Endothelial cell of umbilical vein (primary cell): ENCODE results near the gene ZNF804A. TPM values are rescaled to one million over a fixed set of nuclear protein-coding genes. Genes with fewer than 3 reads are reported as not detected.

Source experiments
- BruUV-seq: library from RNA; stranded (reverse); fragments of 400-500 nt; replicated peaks from 2 replicates; lab custom pipeline; 2021; lab: Mats Ljungman, UMichigan
- CTCF ChIA-PET: fragments of 300-600, 350-600 bp; sonication (Branson Sonifier 250); formaldehyde crosslinking; loops from one replicate; lab custom pipeline; 2021; ENCODE audit warnings: antibody characterized with exemption, inconsistent platforms; lab: Charles Lee
- POLR2A ChIA-PET: fragments of 300-600, 350-600 bp; sonication (Branson Sonifier 250); formaldehyde crosslinking; loops from one replicate; lab custom pipeline; 2021; ENCODE audit warnings: antibody characterized with exemption, inconsistent platforms; lab: Charles Lee
- DNase-seq: peaks from one replicate; pipeline ENCODE4 v3.0.0-alpha.2; 2011; ENCODE audit warnings: low read depth, low spot score
- FAIRE-seq: peaks from 2 replicates; lab custom pipeline; 2011; peaks lifted over from hg19 to GRCh38; lab: Jason Lieb, UNC
- H2AFZ ChIP-seq: 2 replicates; pipeline ENCODE4 v1.6.0; 2012; ENCODE audit warnings: low read depth, low read length, control low read depth, inconsistent platforms
- H3K27ac ChIP-seq: 2 replicates; pipeline ENCODE4 v1.5.1; 2011; ENCODE audit warnings: low read depth, mild to moderate bottlenecking, control low read depth, low read length, moderate library complexity; ENCODE audit not compliant: insufficient read depth
- H3K27me3 ChIP-seq, 2 experiments: 2 replicates each; pipeline versions ENCODE4 v1.6.0 to v1.6.1; 2011; ENCODE audit warnings: low read length in 2 of 2, mixed read lengths in 1 of 2; ENCODE audit not compliant: control insufficient read depth in 2 of 2, insufficient read depth in 2 of 2
- H3K36me3 ChIP-seq, 2 experiments: 2 replicates in 1 of 2; 3 replicates in 1 of 2; pipeline ENCODE4 v1.5.1; 2011; ENCODE audit warnings: low read length in 2 of 2, mild to moderate bottlenecking in 1 of 2, moderate library complexity in 1 of 2; ENCODE audit not compliant: control insufficient read depth in 2 of 2, insufficient read depth in 2 of 2; ENCODE audit errors: extremely low read depth in 1 of 2
- H3K4me1 ChIP-seq: 3 replicates; pipeline ENCODE4 v1.5.1; 2011; ENCODE audit warnings: mild to moderate bottlenecking, low read length; ENCODE audit not compliant: control insufficient read depth, insufficient read depth; ENCODE audit errors: extremely low read depth
- H3K4me2 ChIP-seq: 2 replicates; pipeline ENCODE4 v1.6.1; 2011; ENCODE audit warnings: low read length, control low read depth, mixed read lengths; ENCODE audit not compliant: insufficient read depth
- H3K4me3 ChIP-seq, 3 experiments: fragments of 200-600 bp in 1 of 3; sonication (generic), shearing (Covaris generic) in 1 of 3; replicated peaks in 1 of 3; 2 replicates each; pipeline ENCODE4 v1.5.1; 2011 to 2016; ENCODE audit warnings: control low read depth in 3 of 3, low read length in 3 of 3, mild to moderate bottlenecking in 2 of 3, inconsistent platforms in 1 of 3, low read depth in 1 of 3, moderate library complexity in 1 of 3; ENCODE audit not compliant: insufficient read depth in 1 of 3
- H3K79me2 ChIP-seq: 2 replicates; pipeline ENCODE4 v1.6.0; 2012; ENCODE audit warnings: low read length, inconsistent platforms; ENCODE audit not compliant: control insufficient read depth, insufficient read depth
- H3K9ac ChIP-seq: replicated peaks from 2 replicates; pipeline ENCODE3; 2011; ENCODE audit warnings: low read length, control low read depth; ENCODE audit not compliant: insufficient read depth; ENCODE audit errors: extremely low read depth
- H3K9me1 ChIP-seq: replicated peaks from 3 replicates; pipeline ENCODE4 v1.6.0; 2011; ENCODE audit warnings: mild to moderate bottlenecking, low read length; ENCODE audit not compliant: control insufficient read depth, insufficient read depth; ENCODE audit errors: extremely low read depth
- H3K9me3 ChIP-seq: replicated peaks from 2 replicates; pipeline ENCODE4 v1.5.1; 2012; ENCODE audit warnings: low read length, inconsistent platforms; ENCODE audit not compliant: control insufficient read depth, insufficient read depth
- H4K20me1 ChIP-seq: replicated peaks from 2 replicates; pipeline ENCODE3; 2011; ENCODE audit warnings: mild to moderate bottlenecking, low read length; ENCODE audit not compliant: control insufficient read depth, insufficient read depth; ENCODE audit errors: extremely low read depth
- EZH2 ChIP-seq: IDR thresholded peaks from 2 replicates; pipeline ENCODE4 v1.6.1; 2012; ENCODE audit warnings: borderline replicate concordance, low read depth, mild to moderate bottlenecking, moderate library complexity, low read length, inconsistent platforms; ENCODE audit not compliant: severe bottlenecking
- FOS ChIP-seq: IDR thresholded peaks from 2 replicates; pipeline ENCODE4 v1.6.1; 2011; ENCODE audit warnings: mild to moderate bottlenecking, low read length, moderate library complexity, borderline replicate concordance; ENCODE audit not compliant: insufficient read depth
- GATA2 ChIP-seq: IDR thresholded peaks from 2 replicates; pipeline ENCODE4 v1.7.0; 2011; ENCODE audit warnings: low read depth, mild to moderate bottlenecking, moderate library complexity, mixed read lengths, low read length; ENCODE audit not compliant: insufficient read length, insufficient read depth
- JUN ChIP-seq: IDR thresholded peaks from 2 replicates; pipeline ENCODE4 v1.6.1; 2011; ENCODE audit warnings: borderline replicate concordance, low read depth; ENCODE audit not compliant: insufficient read length, insufficient read depth
- MYC ChIP-seq: IDR thresholded peaks from one replicate; pipeline ENCODE4 v1.6.1; 2011; ENCODE audit warnings: mild to moderate bottlenecking, low read depth, low read length
- POLR2A ChIP-seq: IDR thresholded peaks from 2 replicates; pipeline ENCODE4 v1.6.1; 2012; ENCODE audit warnings: low read depth, mild to moderate bottlenecking, control low read depth, low read length
- POLR2AphosphoS5 ChIP-seq: IDR thresholded peaks from 2 replicates; pipeline ENCODE4 v1.6.1; 2012; ENCODE audit warnings: low read depth, mild to moderate bottlenecking, control low read depth, low read length, moderate library complexity; ENCODE audit not compliant: insufficient read depth
- dilution Hi-C: fragments of 300-500 bp; cut with MboI; formaldehyde crosslinking; loops from one replicate; pipeline ENCODE4 v1.15.0; 2019; ENCODE audit warnings: low sequenced_read_pairs; ENCODE audit not compliant: extremely low pct_ligation_motif_present
- intact Hi-C: fragments of 100-400 bp; cut with micrococcal nuclease; formaldehyde crosslinking; loops from one replicate; pipeline ENCODE4 v1.10.0; 2022
- polyA plus RNA-seq, 4 experiments: library from polyadenylated mRNA; depleted of rRNA in 3 of 4; stranded (reverse) in 3 of 4; unstranded in 1 of 4; fragments of >200 nt; gene quantifications; 2 replicates each; pipeline versions ENCODE4 v1.2.1 to v1.2.3, GENCODE V29; 2011 to 2012; ENCODE audit warnings: missing spikeins in 1 of 4
- total RNA-seq: library from RNA; stranded (reverse); gene quantifications from 2 replicates; pipeline ENCODE4 v1.2.3, GENCODE V29; 2021
- TF ChIP-seq, protein P1 (sequence below), 2 donors: IDR thresholded peaks; 1 replicate in 1 of 2; 2 replicates in 1 of 2; pipeline ENCODE4 v1.5.1; 2011; ENCODE audit warnings: low read length in 2 of 2, mild to moderate bottlenecking in 2 of 2, moderate library complexity in 2 of 2, control low read depth in 1 of 2, inconsistent platforms in 1 of 2, low read depth in 1 of 2; ENCODE audit not compliant: insufficient read depth in 1 of 2; ENCODE audit errors: extremely low read depth in 1 of 2

The ZNF804A gene
- total and polyA plus RNA-seq, 2 donors (not counting 3 experiments of a cell fraction or from before 2014, with no cell fraction given): 0.22 TPM; not detected in 1

DNA sequence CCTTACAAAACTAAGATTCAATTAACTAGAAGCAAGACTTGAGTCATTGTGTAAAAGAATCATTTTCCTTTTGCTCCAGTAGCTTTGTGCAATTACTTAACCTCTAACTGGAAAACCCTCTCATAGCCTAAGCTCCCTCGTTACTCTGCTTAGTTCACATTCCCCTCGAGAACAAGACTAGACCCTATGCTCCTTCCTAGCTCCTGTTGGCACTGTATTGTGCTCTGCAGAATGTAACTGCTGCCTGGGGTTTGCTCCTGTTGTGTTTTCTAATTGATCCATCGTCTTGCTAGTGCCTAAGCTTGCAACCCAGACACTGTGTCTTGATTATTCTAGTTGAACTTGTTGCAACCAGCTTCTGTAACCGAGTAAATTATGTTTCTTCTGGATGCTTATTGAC, 347.0 kb downstream of the ZNF804A start:
- no peaks in the 10 kb centered on the region for H3K9me1 ChIP-seq
- H3K27ac ChIP-seq: no peak overlapping the region
- H3K9ac ChIP-seq: no peak overlapping the region
- ChIA-PET CTCF (no interaction called here), POLR2A (no interaction called here)
- H3K36me3 ChIP-seq: no peaks in the 10 kb centered on the region
- H3K4me3 ChIP-seq: no peak overlapping the region
- no peak overlapping the region for H3K4me2 ChIP-seq
- intact Hi-C loops (no loop called here), dilution Hi-C loops (no loop called here)
- H2AFZ ChIP-seq: no peak overlapping the region
- no TSS peak for BruUV-seq
- no peak for FAIRE-seq
- no peaks in the 10 kb centered on the region for H4K20me1 ChIP-seq
- no peak for TF ChIP-seq JUN
- TF ChIP-seq POLR2A: no peak
- no peak for TF ChIP-seq GATA2
- TF ChIP-seq POLR2AphosphoS5: no peak
- TF ChIP-seq, protein P1, sequence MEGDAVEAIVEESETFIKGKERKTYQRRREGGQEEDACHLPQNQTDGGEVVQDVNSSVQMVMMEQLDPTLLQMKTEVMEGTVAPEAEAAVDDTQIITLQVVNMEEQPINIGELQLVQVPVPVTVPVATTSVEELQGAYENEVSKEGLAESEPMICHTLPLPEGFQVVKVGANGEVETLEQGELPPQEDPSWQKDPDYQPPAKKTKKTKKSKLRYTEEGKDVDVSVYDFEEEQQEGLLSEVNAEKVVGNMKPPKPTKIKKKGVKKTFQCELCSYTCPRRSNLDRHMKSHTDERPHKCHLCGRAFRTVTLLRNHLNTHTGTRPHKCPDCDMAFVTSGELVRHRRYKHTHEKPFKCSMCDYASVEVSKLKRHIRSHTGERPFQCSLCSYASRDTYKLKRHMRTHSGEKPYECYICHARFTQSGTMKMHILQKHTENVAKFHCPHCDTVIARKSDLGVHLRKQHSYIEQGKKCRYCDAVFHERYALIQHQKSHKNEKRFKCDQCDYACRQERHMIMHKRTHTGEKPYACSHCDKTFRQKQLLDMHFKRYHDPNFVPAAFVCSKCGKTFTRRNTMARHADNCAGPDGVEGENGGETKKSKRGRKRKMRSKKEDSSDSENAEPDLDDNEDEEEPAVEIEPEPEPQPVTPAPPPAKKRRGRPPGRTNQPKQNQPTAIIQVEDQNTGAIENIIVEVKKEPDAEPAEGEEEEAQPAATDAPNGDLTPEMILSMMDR (IDR thresholded peaks at IDR 0.05; ENCODE audit: extremely low read depth in 1 of 2, insufficient read depth in 1 of 2, low read depth in 1 of 2, low read length in 2 of 2): no peak
- no peak for TF ChIP-seq MYC
- no peak for TF ChIP-seq FOS
- TF ChIP-seq EZH2: no peak
- no peak for DNase-seq
- no peaks in the 10 kb centered on the region for H3K9me3 ChIP-seq
- H3K79me2 ChIP-seq: no peaks in the 10 kb centered on the region
- no peaks in the 10 kb centered on the region for H3K27me3 ChIP-seq
- no peaks in the 10 kb centered on the region for H3K4me1 ChIP-seq
